Keratinocyte (primary cell): ENCODE results near the gene SNX7. TPM values are rescaled to one million over a fixed set of nuclear protein-coding genes. Genes with fewer than 3 reads are reported as not detected.

Source experiments
- DNase-seq: peaks from one replicate; pipeline ENCODE4 v3.0.0-alpha.2; 2011; ENCODE audit warnings: low read depth, missing footprints, low spot score
- FAIRE-seq: peaks from 2 replicates; lab custom pipeline; 2011; peaks lifted over from hg19 to GRCh38; lab: Jason Lieb, UNC
- H2AFZ ChIP-seq: 2 replicates; pipeline ENCODE4 v1.6.0; 2012; ENCODE audit warnings: low read length, control low read depth, inconsistent platforms; ENCODE audit not compliant: control insufficient read depth
- H3K27ac ChIP-seq: 2 replicates; pipeline ENCODE4 v1.5.1; 2011; ENCODE audit warnings: low read length; ENCODE audit not compliant: control insufficient read depth, insufficient read depth
- H3K27me3 ChIP-seq: 3 replicates; pipeline ENCODE4 v1.6.0; 2011; ENCODE audit warnings: low read length; ENCODE audit not compliant: control insufficient read depth, insufficient read depth; ENCODE audit errors: extremely low read depth
- H3K36me3 ChIP-seq, 2 experiments: 2 replicates in 1 of 2; 3 replicates in 1 of 2; pipeline ENCODE4 v1.5.1; 2011; ENCODE audit warnings: low read length in 2 of 2, mild to moderate bottlenecking in 1 of 2; ENCODE audit not compliant: control insufficient read depth in 2 of 2, insufficient read depth in 2 of 2; ENCODE audit errors: extremely low read depth in 1 of 2
- H3K4me1 ChIP-seq: 3 replicates; pipeline ENCODE4 v1.5.1; 2011; ENCODE audit warnings: low read length; ENCODE audit not compliant: control insufficient read depth, insufficient read depth; ENCODE audit errors: extremely low read depth
- H3K4me2 ChIP-seq: 3 replicates; pipeline ENCODE4 v1.6.0; 2011; ENCODE audit warnings: low read depth, low read length; ENCODE audit not compliant: control insufficient read depth, insufficient read depth; ENCODE audit errors: extremely low read depth
- H3K4me3 ChIP-seq, 3 experiments: fragments of 200-600 bp in 1 of 3; sonication (generic) in 1 of 3; 2 replicates in 2 of 3; 3 replicates in 1 of 3; pipeline ENCODE4 v1.5.1; 2011 to 2016; ENCODE audit warnings: low read length in 3 of 3, mild to moderate bottlenecking in 3 of 3, control low read depth in 2 of 3, inconsistent platforms in 1 of 3, low read depth in 1 of 3, mixed read lengths in 1 of 3, mixed run types in 1 of 3, moderate library complexity in 1 of 3; ENCODE audit not compliant: control insufficient read depth in 2 of 3, insufficient read depth in 2 of 3; ENCODE audit errors: extremely low read depth in 1 of 3
- H3K79me2 ChIP-seq: 2 replicates; pipeline ENCODE4 v1.6.0; 2012; ENCODE audit warnings: low read length; ENCODE audit not compliant: control insufficient read depth, insufficient read depth
- H3K9ac ChIP-seq: 3 replicates; pipeline ENCODE4 v1.6.0; 2011; ENCODE audit warnings: low read length; ENCODE audit not compliant: control insufficient read depth, insufficient read depth; ENCODE audit errors: extremely low read depth
- H3K9me1 ChIP-seq: 3 replicates; pipeline ENCODE4 v1.6.0; 2011; ENCODE audit warnings: low read length; ENCODE audit not compliant: control insufficient read depth, insufficient read depth; ENCODE audit errors: extremely low read depth
- H3K9me3 ChIP-seq: 2 replicates; pipeline ENCODE4 v1.5.1; 2012; ENCODE audit warnings: low read depth, low read length; ENCODE audit not compliant: control insufficient read depth
- H4K20me1 ChIP-seq: 3 replicates; pipeline ENCODE4 v1.6.0; 2011; ENCODE audit warnings: low read length; ENCODE audit not compliant: control insufficient read depth, insufficient read depth; ENCODE audit errors: extremely low read depth
- CTCF ChIP-seq, 3 experiments: IDR thresholded peaks in 1 of 3; conservative IDR thresholded peaks in 1 of 3; optimal IDR thresholded peaks in 1 of 3; 2 replicates in 2 of 3; 3 replicates in 1 of 3; pipeline versions ENCODE3 to v1.5.1; 2011; ENCODE audit warnings: low read length in 3 of 3, mild to moderate bottlenecking in 3 of 3, moderate library complexity in 2 of 3, control low read depth in 1 of 3, inconsistent platforms in 1 of 3; ENCODE audit not compliant: insufficient read depth in 2 of 3; ENCODE audit errors: extremely low read depth in 1 of 3
- EZH2 ChIP-seq: IDR thresholded peaks from one replicate; pipeline ENCODE4 v1.6.1; 2012; ENCODE audit warnings: inconsistent platforms, mild to moderate bottlenecking, low read length, moderate library complexity
- dilution Hi-C: fragments of 300-500 bp; cut with MboI; formaldehyde crosslinking; loops from one replicate; pipeline ENCODE4 v1.7.0; 2020; ENCODE audit warnings: low sequenced_read_pairs; ENCODE audit not compliant: extremely low pct_ligation_motif_present
- polyA plus RNA-seq, 5 experiments: library from polyadenylated mRNA; depleted of rRNA in 3 of 5; stranded (reverse) in 3 of 5; stranded (forward) in 1 of 5; unstranded in 1 of 5; fragments of >200 nt; gene quantifications; 1 replicate in 1 of 5; 2 replicates in 3 of 5; 3 replicates in 1 of 5; pipeline versions ENCODE4 v1.2.1 to v1.2.3, GENCODE V29; 2011 to 2012; ENCODE audit warnings: missing spikeins in 2 of 5, low read depth in 1 of 5, low replicate concordance in 1 of 5

SNX7 gene
- polyA plus RNA-seq, 1 donor (not counting 4 experiments of a cell fraction or from before 2014, with no cell fraction given) = 50.5 TPM

- DNase-seq = no peak
- no peak overlapping the region for H3K4me3 ChIP-seq
- no peak overlapping the region for H2AFZ ChIP-seq
- H3K9me1 ChIP-seq = no peaks in the 10 kb centered on the region
- no peak for TF ChIP-seq CTCF (optimal IDR thresholded peaks at IDR 0.05 in 1 of 3, IDR thresholded peaks at IDR 0.05 in 1 of 3, conservative IDR thresholded peaks at IDR 0.05 in 1 of 3; ENCODE audit: extremely low read depth in 1 of 3, insufficient read depth in 2 of 3, low read length in 3 of 3)
- no peak overlapping the region for H3K9ac ChIP-seq
- H3K79me2 ChIP-seq = no peaks in the 10 kb centered on the region
- H3K36me3 ChIP-seq = no peaks in the 10 kb centered on the region
- H3K4me2 ChIP-seq = no peak overlapping the region
- H3K4me1 ChIP-seq = no peaks in the 10 kb centered on the region
- no peaks in the 10 kb centered on the region for H4K20me1 ChIP-seq
- no peak overlapping the region for H3K27ac ChIP-seq
- dilution Hi-C loops = no loop called here
- H3K27me3 ChIP-seq = no peaks in the 10 kb centered on the region
- no peaks in the 10 kb centered on the region for H3K9me3 ChIP-seq
- no peak for FAIRE-seq
These were observed 23.3 kb upstream of the SNX7 start for GRCh38 chr1:98638185-98638584.

GRCh38 chr1:98644510-98644909 lies 17.0 kb upstream of the SNX7 start:
- no peak overlapping the region for H2AFZ ChIP-seq
- H3K27ac ChIP-seq = no peak overlapping the region
- no peaks in the 10 kb centered on the region for H4K20me1 ChIP-seq
- no peaks in the 10 kb centered on the region for H3K27me3 ChIP-seq
- TF ChIP-seq EZH2 (no peak), CTCF (optimal IDR thresholded peaks at IDR 0.05 in 1 of 3, IDR thresholded peaks at IDR 0.05 in 1 of 3, conservative IDR thresholded peaks at IDR 0.05 in 1 of 3; ENCODE audit: extremely low read depth in 1 of 3, insufficient read depth in 2 of 3, low read length in 3 of 3) (no peak)
- no peak for DNase-seq
- no peak overlapping the region for H3K9ac ChIP-seq
- dilution Hi-C loops = no loop called here
- H3K9me3 ChIP-seq = no peaks in the 10 kb centered on the region
- no peaks in the 10 kb centered on the region for H3K79me2 ChIP-seq
- FAIRE-seq = no peak
- H3K4me1 ChIP-seq = no peaks in the 10 kb centered on the region
- no peak overlapping the region for H3K4me2 ChIP-seq
- H3K9me1 ChIP-seq = no peaks in the 10 kb centered on the region
- H3K36me3 ChIP-seq = no peaks in the 10 kb centered on the region
- no peak overlapping the region for H3K4me3 ChIP-seq
